Activated naive CD8-positive, alpha-beta T cell treated with anti-CD3 and anti-CD28 coated beads for 36 hours (primary cell): ENCODE results near the gene LENG9. TPM values are rescaled to one million over a fixed set of nuclear protein-coding genes. Genes with fewer than 3 reads are reported as not detected.

Experiments used
- DNase-seq: peaks from one replicate; pipeline ENCODE4 v3.0.0; 2021
- H3K27ac Mint-ChIP-seq: one replicate; pipeline ENCODE4 v1.8.0; 2022; ENCODE audit warnings: mild to moderate bottlenecking, moderate library complexity, mixed read lengths
- H3K27me3 Mint-ChIP-seq: one replicate; pipeline ENCODE4 v1.8.0; 2022; ENCODE audit warnings: mild to moderate bottlenecking, mixed read lengths
- H3K36me3 Mint-ChIP-seq: one replicate; pipeline ENCODE4 v1.8.0; 2021; ENCODE audit warnings: mild to moderate bottlenecking, mixed read lengths
- H3K4me1 Mint-ChIP-seq: one replicate; pipeline ENCODE4 v1.8.0; 2021; ENCODE audit warnings: mixed read lengths
- H3K4me3 Mint-ChIP-seq: one replicate; pipeline ENCODE4 v1.8.0; 2022; ENCODE audit warnings: mild to moderate bottlenecking, moderate library complexity, mixed read lengths
- H3K9me3 Mint-ChIP-seq: one replicate; pipeline ENCODE4 v1.8.0; 2022; ENCODE audit warnings: mixed read lengths
- total RNA-seq, 2 experiments: library from RNA; stranded (reverse); gene quantifications; one replicate each; pipeline ENCODE4 v1.2.3, GENCODE V29; 2021

The LENG9 gene
- total RNA-seq, 2 experiments from 2014 or later, result 4.3 to 4.9 TPM

DNA sequence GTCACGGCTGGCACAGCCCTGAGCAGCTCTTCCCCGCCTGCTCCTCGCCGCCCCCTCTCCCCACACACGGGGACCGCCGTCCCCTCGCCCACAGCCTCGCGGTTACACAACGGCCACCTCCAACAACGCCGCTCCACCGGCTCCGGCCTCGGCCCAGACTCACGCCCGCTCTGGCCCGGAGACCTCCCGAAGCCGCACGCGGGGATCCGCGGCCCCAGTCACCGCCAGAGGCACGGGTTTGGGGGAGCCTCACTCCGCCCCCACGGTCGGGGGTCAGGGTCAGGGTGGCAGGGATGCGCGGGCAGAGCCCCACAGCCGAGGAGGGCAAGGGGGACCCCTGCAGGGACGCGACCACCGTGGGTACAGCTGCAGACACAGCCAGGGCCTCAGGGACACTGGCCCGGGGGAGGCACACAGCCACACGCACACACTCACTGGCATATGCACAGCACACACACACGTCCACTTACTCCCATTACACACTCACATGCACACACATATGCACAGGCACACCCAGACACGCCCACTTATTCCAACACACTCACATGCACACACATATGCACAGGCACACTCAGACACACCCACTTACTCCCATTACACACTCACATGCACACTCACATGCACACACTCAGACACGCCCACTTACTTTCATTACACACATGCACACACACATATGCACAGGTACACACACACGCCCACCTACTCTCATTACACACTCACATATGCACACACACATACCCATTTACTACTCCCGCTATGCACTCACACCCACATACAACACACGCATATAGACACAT is 46.7 kb downstream of the LENG9 start:
- Mint-ChIP-seq H3K9me3 (peaks cover 3% of the 10 kb centered on the region), H3K4me1 (peaks cover 12% of the 10 kb centered on the region)

DNA sequence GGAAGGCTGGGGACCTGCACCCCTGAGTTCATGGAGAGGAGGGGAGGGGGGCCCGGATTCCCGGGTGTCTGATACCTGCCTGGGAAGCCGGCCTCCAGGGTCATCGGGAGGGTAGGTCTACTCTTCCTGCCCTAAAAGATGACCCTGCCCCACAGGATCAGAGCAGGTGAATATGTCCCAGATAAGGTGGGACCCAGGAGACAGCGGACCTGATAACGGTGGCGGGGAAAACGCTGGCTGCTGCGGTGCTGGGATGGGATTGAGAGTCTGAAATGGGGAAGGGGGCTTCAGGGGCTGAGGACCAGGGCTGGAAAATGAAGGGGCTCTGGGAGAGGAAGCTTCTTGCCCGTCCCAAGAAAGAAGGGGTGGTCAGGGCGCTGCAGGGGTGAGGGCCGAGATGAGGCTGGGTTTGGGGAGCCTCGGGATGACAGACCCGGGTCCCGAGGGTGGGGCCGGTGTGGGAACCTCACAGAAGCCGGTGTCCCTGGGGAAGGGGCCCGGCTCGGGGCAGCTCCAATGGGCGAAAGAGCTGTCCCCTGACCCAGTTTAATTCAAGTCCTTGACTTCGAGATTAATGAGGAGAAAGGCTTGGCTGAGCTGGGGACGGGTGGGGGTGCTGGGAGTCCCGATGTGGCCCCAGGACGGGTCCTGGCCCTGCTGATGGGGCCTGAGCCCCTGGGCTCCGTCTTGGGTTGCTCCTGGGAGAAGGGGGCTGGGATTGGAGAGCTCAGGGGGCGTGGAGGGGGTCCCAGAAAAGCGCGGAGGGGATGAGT is 47.5 kb downstream of the LENG9 start:
- H3K4me1 Mint-ChIP-seq, result peaks cover 12% of the 10 kb centered on the region
- H3K4me3 Mint-ChIP-seq, result no peak overlapping the region
- peaks cover 42% of the 10 kb centered on the region for H3K27me3 Mint-ChIP-seq
- no peak for DNase-seq
- H3K9me3 Mint-ChIP-seq, result peaks cover 3% of the 10 kb centered on the region
- H3K36me3 Mint-ChIP-seq, result peaks cover 4% of the 10 kb centered on the region
- no peak overlapping the region for H3K27ac Mint-ChIP-seq

More for the DNA sequence above, 46.7 kb downstream of the LENG9 start:
- peaks cover 4% of the 10 kb centered on the region for H3K36me3 Mint-ChIP-seq
- no peak for DNase-seq
- no peak overlapping the region for H3K27ac Mint-ChIP-seq
- H3K27me3 Mint-ChIP-seq, result peaks cover 36% of the 10 kb centered on the region
- H3K4me3 Mint-ChIP-seq, result no peak overlapping the region

DNA sequence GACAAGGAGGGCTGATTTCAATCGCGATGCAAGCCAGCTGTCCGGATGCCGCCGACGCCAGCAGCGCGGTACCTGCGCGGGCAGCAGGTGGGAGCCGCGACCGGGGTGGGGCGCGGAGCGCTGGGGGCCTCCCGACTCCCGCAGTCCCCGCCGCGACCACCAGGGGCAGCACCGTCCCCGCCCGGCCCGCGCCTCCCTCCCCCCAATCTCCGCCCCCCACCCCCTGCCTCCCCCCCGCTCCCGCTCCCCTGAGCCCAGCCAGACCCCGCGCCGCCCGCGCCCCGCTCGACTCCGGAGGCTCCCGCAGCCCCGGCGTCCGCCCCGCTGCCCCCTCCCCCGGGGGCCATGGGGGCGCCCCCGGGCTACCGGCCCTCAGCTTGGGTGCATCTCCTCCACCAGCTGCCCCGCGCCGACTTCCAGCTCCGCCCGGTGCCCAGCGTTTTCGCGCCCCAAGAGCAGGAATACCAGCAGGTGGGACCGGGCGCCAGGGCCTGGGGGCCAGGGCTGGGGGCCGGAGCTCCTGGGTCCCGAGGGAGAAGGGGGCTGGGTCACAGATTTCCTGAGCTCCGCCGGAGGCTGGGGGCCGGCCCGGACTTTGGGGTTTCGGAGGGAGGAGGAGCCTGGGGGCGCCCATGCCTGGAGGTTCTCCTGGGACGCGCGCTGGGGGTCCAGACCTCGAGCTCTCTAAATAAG is 48.2 kb downstream of the LENG9 start, which contains the start of gene TTYH1:
TTYH1 (plus strand) TSS at position 257 of the 693 bp plus-strand sequence; CDS start at position 346, 89 bp downstream.
- no peak within 1 kb of the TSS for H3K4me3 Mint-ChIP-seq
- peak; percentile 58 for DNase-seq
- peaks cover 47% of the 10 kb centered on the region for H3K27me3 Mint-ChIP-seq
- H3K9me3 Mint-ChIP-seq, result peaks cover 3% of the 10 kb centered on the region
- no peak within 1 kb of the TSS for H3K27ac Mint-ChIP-seq
- H3K36me3 Mint-ChIP-seq, result peaks cover 4% of the 10 kb centered on the region
- peaks cover 12% of the 10 kb centered on the region for H3K4me1 Mint-ChIP-seq

DNA sequence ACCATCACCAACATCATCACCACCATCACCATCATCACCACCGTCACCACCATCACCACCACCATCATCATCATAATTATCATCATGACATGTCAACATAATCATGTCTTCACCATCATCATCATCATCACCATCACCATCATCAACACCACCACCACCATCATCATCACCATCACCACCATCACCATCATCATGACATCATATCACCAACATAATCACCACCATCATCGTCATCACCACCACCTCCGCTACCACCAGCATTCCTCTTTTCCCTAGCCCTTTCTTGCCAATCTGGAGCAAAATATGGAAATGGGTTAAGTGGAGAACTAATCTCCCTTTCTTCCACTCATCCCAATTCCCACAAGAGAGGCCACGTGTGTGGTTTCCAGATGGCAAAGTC is 49.4 kb downstream of the LENG9 start:
- Mint-ChIP-seq H3K27me3 (peaks cover 41% of the 10 kb centered on the region), H3K27ac (peak overlapping the region; percentile 9), H3K4me3 (no peak overlapping the region), H3K36me3 (peaks cover 4% of the 10 kb centered on the region), H3K4me1 (peaks cover 12% of the 10 kb centered on the region), H3K9me3 (peaks cover 3% of the 10 kb centered on the region)
- DNase-seq, result no peak

DNA sequence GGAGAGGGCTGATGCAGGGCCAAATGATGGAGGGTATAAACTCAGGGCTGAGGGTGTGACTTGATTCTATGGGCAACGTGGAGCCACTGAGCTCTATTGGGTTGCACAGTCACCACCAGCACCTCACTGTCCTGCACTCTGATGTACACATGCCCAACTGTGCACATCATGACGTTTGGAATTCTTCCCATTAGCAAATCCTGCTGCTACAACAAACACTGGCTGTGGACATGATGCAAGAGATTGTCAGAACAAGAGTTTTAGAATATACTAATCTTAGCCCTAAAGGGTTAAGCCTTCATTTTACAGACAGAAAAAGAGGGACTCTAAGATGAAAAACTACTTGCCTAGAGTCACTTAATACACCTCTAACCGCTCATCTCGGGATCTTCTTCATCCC is 50.7 kb downstream of the LENG9 start:
- DNase-seq, result no peak
- Mint-ChIP-seq H3K4me1 (peaks cover 8% of the 10 kb centered on the region), H3K27ac (no peak overlapping the region), H3K36me3 (peaks cover 5% of the 10 kb centered on the region), H3K4me3 (no peak overlapping the region), H3K27me3 (peaks cover 41% of the 10 kb centered on the region), H3K9me3 (peaks cover 5% of the 10 kb centered on the region)

Other genes with a start within 250 kb of the LENG9 start
- not detected for gene LILRB3, start 240.8 kb downstream of the LENG9 start, total RNA-seq
- gene LILRA6, start 221.0 kb downstream of the LENG9 start, total RNA-seq, result not detected
- not detected for gene LILRB5, start 206.5 kb downstream of the LENG9 start, total RNA-seq
- gene LILRB2, start 182.7 kb downstream of the LENG9 start, total RNA-seq, result not detected
- not detected for gene LILRA5, start 150.6 kb downstream of the LENG9 start, total RNA-seq
- under 1 TPM in 1 of 2 experiments, not detected in 1; 0.40 TPM for gene LILRA4, start 124.6 kb downstream of the LENG9 start, total RNA-seq
- 10 to 100 TPM in 1 of 2 experiments, 1 to 10 TPM in 1; 9.0 to 10.1 TPM for gene LAIR1, start 98.8 kb downstream of the LENG9 start, total RNA-seq
- 1 to 10 TPM in 1 of 2 experiments, under 1 TPM in 1; 0.98 to 1.8 TPM for gene TTYH1, start 48.3 kb downstream of the LENG9 start, total RNA-seq
- 100 to 1,000 TPM; 101 to 108 TPM for gene LENG8, start 14.6 kb downstream of the LENG9 start, total RNA-seq
- gene CDC42EP5, start 9.5 kb upstream of the LENG9 start, total RNA-seq, result under 1 TPM in 1 of 2 experiments, not detected in 1; 0.34 TPM
- gene LAIR2, start 39.1 kb upstream of the LENG9 start, total RNA-seq, result 1 to 10 TPM; 1.8 to 2.4 TPM
- gene LILRA2, start 110.0 kb upstream of the LENG9 start, total RNA-seq, result not detected
- gene LILRA1, start 129.9 kb upstream of the LENG9 start, total RNA-seq, result not detected
- gene LILRB1, start 166.7 kb upstream of the LENG9 start, total RNA-seq, result under 1 TPM; 0.25 to 0.72 TPM
- not detected for gene LILRB4, start 199.2 kb upstream of the LENG9 start, total RNA-seq